HL-60 (cell line): ENCODE results near the gene QRICH2.
A peak's percentile ranks its signal among the peaks of the same experiment; 100 is the strongest.

Experiments used
- DNase-seq, 2 experiments: peaks; one replicate each; pipeline ENCODE4 v3.0.0-alpha.2; 2010 to 2020; ENCODE audit warnings: low read depth in 1 of 2, low spot score in 1 of 2
- H3K27ac ChIP-seq: fragments of 250-450 bp; sonication (Bioruptor Pico); replicated peaks from 2 replicates; pipeline ENCODE4 v1.5.1; 2020; ENCODE audit warnings: mild to moderate bottlenecking, moderate library complexity
- H3K27me3 ChIP-seq: fragments of 250-450 bp; sonication (Bioruptor Pico); 2 replicates; pipeline ENCODE4 v1.5.1; 2021; ENCODE audit warnings: mild to moderate bottlenecking, moderate library complexity; ENCODE audit not compliant: insufficient read depth, poor library complexity, severe bottlenecking
- H3K4me3 ChIP-seq: replicated peaks from 2 replicates; pipeline ENCODE4 v1.5.1; 2011; ENCODE audit warnings: mild to moderate bottlenecking, control low read depth, low read length; ENCODE audit not compliant: insufficient read depth
- GABPA ChIP-seq: IDR thresholded peaks from 2 replicates; pipeline ENCODE4 v1.6.1; 2012; ENCODE audit warnings: low read depth
- POLR2AphosphoS5 ChIP-seq: IDR thresholded peaks from 2 replicates; pipeline ENCODE4 v1.6.1; 2012; ENCODE audit warnings: low read depth
- SPI1 ChIP-seq: IDR thresholded peaks from 2 replicates; pipeline ENCODE4 v1.6.1; 2012; ENCODE audit warnings: low read depth, mild to moderate bottlenecking, borderline replicate concordance
- TF ChIP-seq, protein P1 (sequence below): IDR thresholded peaks from 2 replicates; pipeline ENCODE4 v1.6.1; 2012; ENCODE audit warnings: low read depth; ENCODE audit not compliant: insufficient replicate concordance
- TF ChIP-seq, protein P2 (sequence below): IDR thresholded peaks from one replicate; pipeline ENCODE4 v1.5.1; 2011; ENCODE audit warnings: low read length, control low read depth, inconsistent platforms; ENCODE audit not compliant: insufficient read depth

Gene QRICH2

DNA sequence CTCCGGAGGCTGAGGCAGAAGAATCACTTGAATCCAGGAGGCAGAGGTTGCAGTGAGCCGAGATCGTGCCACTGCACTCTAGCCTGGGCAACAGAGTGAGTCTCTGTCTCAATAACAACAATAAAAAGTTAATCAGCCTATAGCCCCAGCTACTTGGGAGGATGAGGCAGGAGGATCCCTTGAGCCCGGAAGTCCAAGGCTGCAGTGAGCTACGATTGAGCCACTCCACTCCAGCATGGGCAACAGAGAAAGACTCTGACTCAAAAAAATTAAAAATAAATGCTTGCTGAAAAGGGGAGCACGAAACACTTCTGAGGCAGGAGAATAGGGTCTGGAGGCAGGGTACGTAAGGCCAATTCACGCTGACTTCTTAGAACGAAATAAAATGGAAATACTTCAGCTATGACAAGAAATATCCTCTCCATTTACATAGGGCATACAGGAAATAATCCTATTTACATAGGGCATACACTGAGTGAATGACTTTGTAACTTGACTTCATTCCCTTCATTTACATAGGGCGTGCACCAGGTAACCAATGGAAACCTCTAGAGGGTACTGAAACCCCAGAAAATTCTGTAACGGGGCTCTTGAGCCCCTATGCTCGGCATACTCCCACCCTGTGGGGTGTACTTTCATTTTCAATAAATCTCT lies 48.9 kb upstream of the QRICH2 start:
- H3K27me3 ChIP-seq = no peaks in the 10 kb centered on the region
- TF ChIP-seq, protein P1, sequence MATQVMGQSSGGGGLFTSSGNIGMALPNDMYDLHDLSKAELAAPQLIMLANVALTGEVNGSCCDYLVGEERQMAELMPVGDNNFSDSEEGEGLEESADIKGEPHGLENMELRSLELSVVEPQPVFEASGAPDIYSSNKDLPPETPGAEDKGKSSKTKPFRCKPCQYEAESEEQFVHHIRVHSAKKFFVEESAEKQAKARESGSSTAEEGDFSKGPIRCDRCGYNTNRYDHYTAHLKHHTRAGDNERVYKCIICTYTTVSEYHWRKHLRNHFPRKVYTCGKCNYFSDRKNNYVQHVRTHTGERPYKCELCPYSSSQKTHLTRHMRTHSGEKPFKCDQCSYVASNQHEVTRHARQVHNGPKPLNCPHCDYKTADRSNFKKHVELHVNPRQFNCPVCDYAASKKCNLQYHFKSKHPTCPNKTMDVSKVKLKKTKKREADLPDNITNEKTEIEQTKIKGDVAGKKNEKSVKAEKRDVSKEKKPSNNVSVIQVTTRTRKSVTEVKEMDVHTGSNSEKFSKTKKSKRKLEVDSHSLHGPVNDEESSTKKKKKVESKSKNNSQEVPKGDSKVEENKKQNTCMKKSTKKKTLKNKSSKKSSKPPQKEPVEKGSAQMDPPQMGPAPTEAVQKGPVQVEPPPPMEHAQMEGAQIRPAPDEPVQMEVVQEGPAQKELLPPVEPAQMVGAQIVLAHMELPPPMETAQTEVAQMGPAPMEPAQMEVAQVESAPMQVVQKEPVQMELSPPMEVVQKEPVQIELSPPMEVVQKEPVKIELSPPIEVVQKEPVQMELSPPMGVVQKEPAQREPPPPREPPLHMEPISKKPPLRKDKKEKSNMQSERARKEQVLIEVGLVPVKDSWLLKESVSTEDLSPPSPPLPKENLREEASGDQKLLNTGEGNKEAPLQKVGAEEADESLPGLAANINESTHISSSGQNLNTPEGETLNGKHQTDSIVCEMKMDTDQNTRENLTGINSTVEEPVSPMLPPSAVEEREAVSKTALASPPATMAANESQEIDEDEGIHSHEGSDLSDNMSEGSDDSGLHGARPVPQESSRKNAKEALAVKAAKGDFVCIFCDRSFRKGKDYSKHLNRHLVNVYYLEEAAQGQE = no peak
- TF ChIP-seq GABPA (no peak), POLR2AphosphoS5 (no peak), SPI1 (no peak)
- TF ChIP-seq, protein P2, sequence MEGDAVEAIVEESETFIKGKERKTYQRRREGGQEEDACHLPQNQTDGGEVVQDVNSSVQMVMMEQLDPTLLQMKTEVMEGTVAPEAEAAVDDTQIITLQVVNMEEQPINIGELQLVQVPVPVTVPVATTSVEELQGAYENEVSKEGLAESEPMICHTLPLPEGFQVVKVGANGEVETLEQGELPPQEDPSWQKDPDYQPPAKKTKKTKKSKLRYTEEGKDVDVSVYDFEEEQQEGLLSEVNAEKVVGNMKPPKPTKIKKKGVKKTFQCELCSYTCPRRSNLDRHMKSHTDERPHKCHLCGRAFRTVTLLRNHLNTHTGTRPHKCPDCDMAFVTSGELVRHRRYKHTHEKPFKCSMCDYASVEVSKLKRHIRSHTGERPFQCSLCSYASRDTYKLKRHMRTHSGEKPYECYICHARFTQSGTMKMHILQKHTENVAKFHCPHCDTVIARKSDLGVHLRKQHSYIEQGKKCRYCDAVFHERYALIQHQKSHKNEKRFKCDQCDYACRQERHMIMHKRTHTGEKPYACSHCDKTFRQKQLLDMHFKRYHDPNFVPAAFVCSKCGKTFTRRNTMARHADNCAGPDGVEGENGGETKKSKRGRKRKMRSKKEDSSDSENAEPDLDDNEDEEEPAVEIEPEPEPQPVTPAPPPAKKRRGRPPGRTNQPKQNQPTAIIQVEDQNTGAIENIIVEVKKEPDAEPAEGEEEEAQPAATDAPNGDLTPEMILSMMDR = no peak
- H3K4me3 ChIP-seq = no peak overlapping the region
- DNase-seq = no peak
- H3K27ac ChIP-seq = no peak overlapping the region

DNA sequence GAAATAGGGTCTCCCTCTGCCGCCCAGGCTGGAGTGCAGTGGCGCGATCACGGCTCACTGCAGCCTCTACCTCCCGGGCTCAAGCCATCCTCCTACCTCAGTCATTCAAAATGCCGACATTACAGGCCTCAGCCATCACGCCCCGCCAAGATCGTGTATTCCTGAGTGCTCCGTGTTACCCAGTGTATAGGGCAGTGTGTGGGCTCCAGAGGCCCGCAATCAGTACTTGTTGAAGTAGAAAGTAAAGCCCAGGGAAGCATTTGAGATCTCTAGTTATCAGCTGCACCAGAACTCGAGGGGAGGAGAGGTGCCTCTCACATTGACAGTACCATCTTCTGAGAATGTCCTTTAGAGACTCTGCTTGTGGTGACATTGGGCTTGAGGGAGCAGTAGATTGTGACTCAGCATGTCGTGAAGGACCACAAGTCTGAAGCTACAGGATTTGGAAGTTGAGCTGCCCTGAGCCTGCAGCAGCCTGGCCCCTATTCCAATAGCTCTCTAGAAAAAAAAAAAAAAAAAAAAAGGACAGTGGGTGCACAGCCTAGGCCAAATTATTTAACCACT lies 46.8 kb upstream of the QRICH2 start:
- no peak for TF ChIP-seq SPI1
- TF ChIP-seq, protein P2 = no peak
- TF ChIP-seq GABPA = no peak
- TF ChIP-seq, protein P1 = no peak
- no peak for TF ChIP-seq POLR2AphosphoS5
- no peak overlapping the region for H3K27ac ChIP-seq
- DNase-seq = peak in 1 of 2 experiments; percentile 18
- no peak overlapping the region for H3K4me3 ChIP-seq
- H3K27me3 ChIP-seq = no peaks in the 10 kb centered on the region

DNA sequence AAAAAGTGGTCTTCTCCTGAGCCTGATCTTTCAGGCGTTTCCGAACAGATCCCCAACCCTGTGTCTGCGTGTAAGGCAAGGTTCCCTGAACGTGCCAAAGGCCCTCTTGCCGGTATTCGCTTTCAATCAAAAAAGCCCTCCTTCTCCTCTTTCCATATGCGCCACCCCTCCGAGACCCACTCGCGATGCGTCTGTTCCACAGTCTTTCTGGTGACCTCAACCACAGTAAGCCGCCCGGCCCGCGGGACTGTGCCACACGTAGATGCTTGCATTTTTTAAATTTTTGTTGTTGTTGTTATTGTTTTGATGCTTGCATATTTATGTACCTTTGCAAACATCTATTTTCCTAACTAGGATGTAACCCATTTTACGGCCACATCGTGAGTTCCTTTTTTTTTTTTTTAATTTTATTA lies 46.2 kb upstream of the QRICH2 start:
- DNase-seq = no peak
- no peak for TF ChIP-seq POLR2AphosphoS5
- TF ChIP-seq SPI1 = no peak
- no peak for TF ChIP-seq GABPA
- TF ChIP-seq, protein P2 = no peak
- TF ChIP-seq, protein P1 = no peak
- Histone ChIP-seq H3K27ac (peak overlapping the region; percentile 100), H3K4me3 (peak overlapping the region; percentile 91), H3K27me3 (no peaks in the 10 kb centered on the region)
